NCI-H1092 (cell line): ENCODE results near the gene SPATA19.
A peak's percentile ranks its signal among the peaks of the same experiment; 100 is the strongest.

ENCODE experiments used
- DNase-seq: peaks from one replicate; lab custom pipeline; 2025; lab: John Stamatoyannopoulos, UW

SPATA19 gene

DNA sequence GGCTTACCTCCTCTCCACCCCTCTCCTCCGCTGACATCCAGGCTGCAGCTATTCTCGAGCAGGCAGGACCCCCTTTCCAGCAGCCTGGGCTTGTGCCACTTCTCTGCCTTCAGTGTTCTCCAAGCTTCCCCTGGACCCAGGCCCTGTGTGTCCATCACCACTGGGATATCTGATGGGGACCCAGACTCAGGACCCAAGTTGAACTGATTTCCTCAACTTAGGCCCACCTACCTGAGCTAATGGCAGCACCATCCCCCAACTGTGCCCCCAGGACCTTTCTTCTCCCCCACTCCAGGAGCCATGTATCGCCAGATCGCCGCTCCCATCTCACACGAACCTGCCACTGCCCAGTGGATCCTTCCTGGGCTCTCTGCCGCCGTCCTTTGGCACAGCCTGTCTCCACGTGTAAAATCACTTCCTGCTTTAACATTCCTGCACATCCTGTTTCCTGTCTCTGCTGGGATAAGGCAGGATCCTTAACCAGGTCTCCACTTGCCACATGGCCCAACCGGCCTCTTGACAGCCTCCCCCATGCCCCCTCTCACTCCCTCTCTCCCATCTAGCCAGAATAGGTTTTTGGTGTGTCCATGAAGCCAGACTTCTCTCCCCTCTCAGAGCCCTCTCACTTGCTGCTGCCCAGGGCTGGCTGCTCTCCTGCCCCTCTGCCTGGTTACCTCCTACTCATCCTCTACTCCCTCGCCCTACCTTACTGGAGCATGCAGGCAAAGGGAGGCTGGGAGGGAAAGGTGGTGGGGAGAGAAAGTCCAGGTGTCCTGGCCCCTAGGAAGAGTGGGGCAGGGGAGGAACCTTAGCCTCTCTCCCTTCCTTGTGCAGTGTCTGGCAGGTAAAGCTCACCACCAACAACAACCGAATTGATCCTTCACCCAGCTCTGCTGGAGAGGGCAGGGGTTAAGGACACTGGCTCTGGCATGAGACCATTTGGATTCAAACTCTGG lies 9.4 kb downstream of the SPATA19 start:
- no peak for DNase-seq

- DNase-seq: peak; percentile 72
Observed at GRCh38 chr11:133834682-133835592, 10.4 kb downstream of the SPATA19 start.

GRCh38 chr11:133833898-133834681 lies 11.2 kb downstream of the SPATA19 start:
- DNase-seq: no peak

GRCh38 chr11:133832991-133833897 lies 12.1 kb downstream of the SPATA19 start:
- no peak for DNase-seq

GRCh38 chr11:133832096-133832990 lies 13.0 kb downstream of the SPATA19 start:
- no peak for DNase-seq

DNA sequence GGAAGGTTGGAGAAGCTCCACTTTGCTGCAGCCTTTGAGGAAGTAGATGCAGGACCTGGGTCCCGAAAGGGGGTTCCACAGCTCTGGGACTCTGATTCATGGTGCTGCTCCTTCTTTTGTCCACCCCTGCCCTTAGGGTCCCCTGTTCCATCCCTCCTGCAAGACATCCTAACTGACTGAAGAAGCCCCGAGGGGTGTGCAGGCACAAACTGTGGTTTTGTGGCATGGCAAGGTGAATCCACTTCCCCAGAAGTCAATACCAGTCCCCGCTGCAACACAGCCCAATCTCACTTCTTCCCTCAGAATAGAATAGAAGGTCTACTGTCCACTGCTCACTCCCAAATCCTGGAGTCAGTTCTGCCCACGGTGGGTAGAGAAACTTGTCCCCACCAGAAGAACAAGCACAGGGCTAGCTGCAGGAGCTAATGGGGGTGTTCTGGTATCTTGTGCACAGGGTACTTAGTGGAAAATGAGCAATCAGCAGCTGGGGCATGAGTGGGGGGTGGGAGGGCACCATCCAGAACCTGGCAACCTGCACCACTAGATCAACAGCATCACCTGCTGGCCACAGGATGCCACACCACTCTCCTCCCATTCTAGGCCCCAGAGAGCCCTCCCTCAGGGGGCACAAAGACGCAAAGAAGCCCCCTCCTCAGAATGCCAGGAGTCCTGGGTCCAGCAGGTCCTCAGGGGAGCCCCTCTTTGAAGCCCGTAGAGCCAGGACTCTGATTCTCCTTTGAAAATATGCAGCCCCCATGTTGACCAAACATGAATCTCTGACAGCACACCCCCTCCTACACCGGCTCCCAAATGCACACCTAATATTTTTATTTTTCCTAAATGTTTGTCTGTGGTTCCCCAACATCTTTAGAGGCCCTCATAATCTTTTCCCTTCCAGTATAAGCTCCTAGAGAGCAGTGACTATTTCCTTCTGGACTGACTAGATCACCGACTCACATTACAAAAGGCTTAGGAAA lies 14.1 kb downstream of the SPATA19 start:
- DNase-seq: no peak

DNA sequence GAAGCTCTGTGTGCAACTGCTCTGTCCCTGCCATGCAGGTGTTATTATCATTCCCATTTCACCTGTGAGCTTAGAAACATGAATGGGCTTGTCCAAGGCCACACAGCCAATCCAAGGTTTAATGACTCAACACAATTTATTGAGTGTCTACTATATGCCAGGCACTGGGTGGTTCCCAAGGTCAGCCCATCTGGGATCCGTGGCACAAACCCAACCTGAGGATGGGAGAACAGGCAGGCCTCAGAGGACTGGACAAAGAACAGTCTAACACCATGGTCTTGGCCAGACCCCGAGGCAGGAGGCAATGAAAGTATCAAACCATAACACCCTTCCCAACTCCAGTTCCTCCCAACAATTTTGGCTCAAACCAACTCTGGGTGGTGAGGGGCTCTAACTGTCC lies 15.7 kb downstream of the SPATA19 start:
- DNase-seq: no peak

GRCh38 chr11:133828871-133829270 lies 16.4 kb downstream of the SPATA19 start:
- DNase-seq: no peak

DNA sequence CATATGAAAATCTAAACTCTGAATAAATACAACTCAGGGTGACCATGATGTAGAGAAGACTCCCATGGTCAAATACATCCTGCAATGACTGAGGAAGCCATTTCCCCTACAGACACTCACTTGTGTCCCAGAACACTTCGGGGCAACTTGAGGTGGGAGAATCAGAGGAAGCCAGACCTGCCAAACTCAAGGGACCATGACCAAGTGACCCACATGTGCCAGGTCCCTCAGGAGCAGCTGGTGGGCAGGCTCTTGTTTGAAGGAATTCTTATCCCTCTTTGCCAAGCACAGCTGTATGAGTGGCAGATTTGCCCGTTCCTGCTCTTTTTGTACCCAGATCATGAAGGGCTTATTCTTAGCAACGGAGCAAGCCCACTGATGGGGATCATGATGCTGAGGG lies 17.8 kb downstream of the SPATA19 start:
- no peak for DNase-seq

GRCh38 chr11:133826866-133827265 lies 18.4 kb downstream of the SPATA19 start:
- DNase-seq: no peak

DNA sequence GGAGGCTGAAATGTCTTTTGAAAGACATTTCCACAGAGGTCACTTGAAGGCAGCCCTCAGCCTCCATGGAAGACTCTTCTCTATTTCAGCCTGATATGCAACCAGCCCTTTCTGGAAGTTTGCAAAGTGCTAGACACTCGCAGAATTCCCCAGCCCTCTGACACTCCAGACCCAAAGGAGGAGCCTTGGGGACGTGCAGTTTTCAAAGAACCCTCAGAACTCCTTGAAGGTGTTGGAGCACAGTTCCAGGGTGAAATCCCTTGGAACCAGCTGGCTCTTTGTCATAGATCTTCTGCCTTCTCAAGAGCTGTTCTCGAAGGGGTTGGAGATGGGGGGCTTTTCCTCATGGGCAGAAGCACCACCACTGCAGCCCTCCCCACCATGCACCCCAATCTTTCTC lies 19.6 kb downstream of the SPATA19 start:
- DNase-seq: no peak

GRCh38 chr11:133825156-133825555 lies 20.2 kb downstream of the SPATA19 start:
- DNase-seq: no peak

DNA sequence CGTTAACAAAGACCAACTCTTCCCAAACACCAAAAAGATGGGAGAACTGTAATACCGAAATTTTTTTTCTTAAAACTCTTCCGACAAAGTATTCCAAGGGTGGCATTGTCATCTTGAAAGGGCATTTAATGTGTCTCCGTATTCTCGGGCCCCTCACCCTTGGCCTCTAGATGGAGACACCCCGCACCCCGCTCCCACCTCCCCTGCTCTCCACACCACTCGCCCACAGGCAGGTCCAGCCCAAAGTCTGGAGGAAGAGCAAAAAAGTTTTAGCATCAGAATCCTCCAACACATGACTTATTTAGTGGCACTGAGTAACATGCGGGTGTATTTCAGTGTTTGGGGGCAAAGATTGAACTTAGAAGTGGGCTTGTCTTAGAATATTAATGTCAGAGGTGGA lies 20.7 kb downstream of the SPATA19 start:
- no peak for DNase-seq

- DNase-seq: no peak
Observed at GRCh38 chr11:133823614-133824013, 21.7 kb downstream of the SPATA19 start.

DNA sequence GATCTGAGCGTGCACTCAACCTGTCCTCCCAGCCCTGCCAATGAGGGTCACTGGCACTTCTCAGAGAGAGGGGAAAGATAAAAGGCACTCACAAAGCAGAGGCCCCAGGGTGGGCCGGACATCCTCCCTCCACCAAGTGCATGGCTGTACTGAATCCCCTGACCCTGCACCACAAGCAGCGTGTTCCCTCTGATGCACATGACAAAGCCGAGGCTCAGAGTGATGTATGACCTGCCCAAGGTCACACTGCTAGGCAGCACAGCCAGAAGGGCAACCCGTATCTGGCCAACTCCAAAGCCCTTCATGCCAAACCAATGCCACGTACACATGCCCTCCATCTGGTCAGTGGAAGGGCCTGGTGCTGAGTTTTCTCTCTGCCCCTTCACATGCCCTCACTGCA lies 22.1 kb downstream of the SPATA19 start:
- no peak for DNase-seq

DNA sequence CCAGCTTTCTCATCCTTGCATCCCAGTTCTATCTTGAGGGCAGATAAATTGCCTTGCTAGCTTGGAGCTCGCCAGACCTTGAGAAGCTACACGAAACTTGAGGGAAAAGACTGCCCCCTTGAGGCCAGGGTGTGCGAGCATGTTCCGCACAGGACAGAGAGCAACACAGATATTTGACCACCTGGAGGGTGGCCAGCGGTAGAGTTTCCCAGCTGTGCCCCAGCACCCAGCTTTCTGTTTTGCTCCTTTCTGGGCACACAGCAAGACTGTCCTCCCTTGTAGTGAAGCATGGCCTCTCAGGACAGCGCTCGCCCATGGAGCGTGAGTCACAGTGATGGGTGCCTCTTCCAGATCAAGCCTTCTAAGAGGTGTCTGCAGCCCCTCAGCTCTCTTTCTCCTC lies 23.5 kb downstream of the SPATA19 start:
- DNase-seq: peak; percentile 64

DNA sequence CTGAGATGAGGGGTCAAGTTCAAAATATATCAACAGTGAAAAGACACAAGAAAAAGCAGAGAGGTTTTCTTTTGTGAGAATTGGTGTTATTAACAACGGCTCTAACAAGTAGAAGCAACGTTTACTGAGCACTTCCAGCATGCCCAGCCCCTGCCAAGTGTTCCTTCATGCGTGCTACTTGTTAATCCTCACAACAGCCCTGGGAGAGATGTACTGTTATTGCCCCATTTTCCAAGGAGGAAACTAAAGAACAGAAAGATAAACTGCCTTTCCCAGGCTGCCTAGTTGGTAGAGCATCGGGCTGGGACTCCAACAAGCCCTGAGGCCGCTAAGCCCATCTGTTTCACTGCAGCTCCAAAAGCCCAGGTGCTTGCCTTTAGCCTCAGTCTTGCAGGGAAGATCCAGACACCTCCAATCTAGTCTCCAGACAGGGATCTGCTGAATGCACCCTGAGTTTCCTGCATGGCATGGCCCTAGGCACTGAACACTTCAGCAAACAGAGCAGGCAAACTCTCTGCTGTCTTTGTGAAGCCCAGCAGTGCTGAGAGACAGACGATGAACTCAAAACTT lies 25.5 kb downstream of the SPATA19 start:
- DNase-seq: no peak

- no peak for DNase-seq
Observed at GRCh38 chr11:133819114-133819513, 26.2 kb downstream of the SPATA19 start.
